NCI-H128 (cell line): ENCODE measurements around the gene LRRC61.
"Not testable (repeated sequence)": the region's sequence is repeated elsewhere in the genome, so short reads cannot be mapped to it uniquely, and the experiment has no call there.

Experiments used
- DNase-seq: peaks from one replicate; lab custom pipeline; 2025; ENCODE audit not compliant: unreplicated experiment; lab: John Stamatoyannopoulos, UW

Gene LRRC61, protein sequence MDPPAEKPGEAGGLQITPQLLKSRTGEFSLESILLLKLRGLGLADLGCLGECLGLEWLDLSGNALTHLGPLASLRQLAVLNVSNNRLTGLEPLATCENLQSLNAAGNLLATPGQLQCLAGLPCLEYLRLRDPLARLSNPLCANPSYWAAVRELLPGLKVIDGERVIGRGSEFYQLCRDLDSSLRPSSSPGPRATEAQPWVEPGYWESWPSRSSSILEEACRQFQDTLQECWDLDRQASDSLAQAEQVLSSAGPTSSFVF

DNA sequence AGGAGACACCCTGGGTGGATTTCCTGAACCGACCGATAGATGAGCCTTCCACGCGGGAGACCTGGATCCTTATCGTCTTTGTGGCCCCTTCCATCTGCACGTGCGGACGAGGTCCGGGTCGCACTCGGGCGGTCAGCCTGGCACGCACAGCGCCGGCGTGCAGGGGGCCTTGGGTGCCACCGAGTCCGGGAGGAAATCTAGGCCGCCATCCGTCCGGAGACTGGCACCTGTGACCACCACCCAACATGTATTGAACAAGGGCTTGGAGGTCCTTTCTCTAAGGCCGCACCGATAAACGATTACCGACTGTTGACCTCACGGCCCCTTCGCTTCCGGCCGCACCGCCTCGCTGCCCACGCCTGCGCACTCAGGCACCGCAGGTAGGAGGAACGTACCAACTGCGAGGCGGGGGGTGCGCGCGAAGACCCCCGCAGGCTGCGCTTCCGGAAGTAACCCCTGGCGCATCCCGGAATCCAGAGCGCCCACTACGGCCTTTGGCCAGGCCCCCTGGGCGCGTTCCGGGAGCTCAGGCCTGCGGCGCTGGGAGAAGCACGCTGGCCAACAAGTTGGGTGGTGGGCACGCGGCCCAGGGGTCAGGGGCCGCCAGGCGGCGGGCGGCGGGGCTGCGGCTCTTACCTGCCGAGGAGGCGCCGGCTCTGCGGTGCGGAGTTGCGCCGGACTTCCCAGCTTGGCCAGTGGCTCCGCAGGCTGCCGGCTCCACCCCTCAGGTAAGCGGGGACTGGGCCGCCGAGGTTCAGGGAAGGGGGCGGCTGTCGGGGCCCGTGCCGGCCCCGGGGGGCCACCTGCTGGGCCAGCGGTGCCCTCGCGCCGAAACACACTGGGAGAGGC, at the start of gene LRRC61, which contains the start of gene ACTR3C:
Gene LRRC61 (plus strand): TSS at position 523 of the 849 bp plus-strand sequence. CDS start 13,507 bp downstream, outside the sequence.
Gene ACTR3C (minus strand): TSS at position 713 of the 849 bp plus-strand sequence. CDS start 28,249 bp downstream, outside the sequence.
- peak; percentile 53 for DNase-seq

DNA sequence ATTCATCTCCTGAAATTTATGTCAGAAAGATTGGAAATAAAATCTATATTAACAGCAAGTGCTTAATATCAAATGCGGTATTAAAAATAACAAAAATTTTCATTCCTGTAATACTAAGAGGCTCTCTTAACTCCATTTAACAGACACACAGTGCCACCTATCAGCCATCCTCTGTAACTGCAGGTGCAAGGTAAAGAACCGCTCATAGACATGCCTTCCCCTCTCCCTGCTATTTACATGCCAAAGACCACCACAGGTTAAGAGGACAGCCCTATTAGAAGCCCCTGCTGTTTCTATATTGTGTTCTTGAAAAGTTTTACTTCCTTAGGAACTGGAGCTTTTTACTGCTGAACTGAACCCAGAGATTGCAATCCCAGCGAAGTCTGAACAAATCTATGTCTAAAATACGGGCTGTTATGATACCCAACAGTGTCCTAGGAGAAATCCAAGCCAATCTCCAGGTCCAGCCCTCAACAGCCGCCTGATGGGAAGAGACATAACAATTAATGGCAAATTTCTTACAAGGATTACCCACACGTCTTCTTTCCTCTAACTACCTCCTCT, 46.9 kb upstream of the LRRC61 start:
- not testable (repeated sequence) for DNase-seq

DNA sequence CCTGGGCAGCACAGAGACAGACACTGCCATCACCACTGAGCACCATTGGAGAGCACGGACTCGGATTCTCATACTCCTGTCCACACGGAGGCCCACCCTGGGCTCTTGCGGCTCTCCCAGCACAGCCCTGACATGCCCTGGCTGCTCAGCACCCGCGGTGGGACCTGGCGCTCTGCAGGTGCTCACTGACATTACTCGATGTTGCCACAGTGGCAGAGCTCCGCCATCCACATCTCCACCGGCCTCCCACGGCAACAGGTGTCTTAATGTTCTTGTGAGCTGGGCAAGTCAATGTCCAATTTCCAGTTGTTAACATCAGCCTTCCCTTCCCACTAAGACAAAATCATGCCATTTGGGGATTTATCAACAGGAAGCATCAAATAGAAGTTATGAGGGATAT, 44.8 kb upstream of the LRRC61 start:
- DNase-seq: not testable (repeated sequence)

DNA sequence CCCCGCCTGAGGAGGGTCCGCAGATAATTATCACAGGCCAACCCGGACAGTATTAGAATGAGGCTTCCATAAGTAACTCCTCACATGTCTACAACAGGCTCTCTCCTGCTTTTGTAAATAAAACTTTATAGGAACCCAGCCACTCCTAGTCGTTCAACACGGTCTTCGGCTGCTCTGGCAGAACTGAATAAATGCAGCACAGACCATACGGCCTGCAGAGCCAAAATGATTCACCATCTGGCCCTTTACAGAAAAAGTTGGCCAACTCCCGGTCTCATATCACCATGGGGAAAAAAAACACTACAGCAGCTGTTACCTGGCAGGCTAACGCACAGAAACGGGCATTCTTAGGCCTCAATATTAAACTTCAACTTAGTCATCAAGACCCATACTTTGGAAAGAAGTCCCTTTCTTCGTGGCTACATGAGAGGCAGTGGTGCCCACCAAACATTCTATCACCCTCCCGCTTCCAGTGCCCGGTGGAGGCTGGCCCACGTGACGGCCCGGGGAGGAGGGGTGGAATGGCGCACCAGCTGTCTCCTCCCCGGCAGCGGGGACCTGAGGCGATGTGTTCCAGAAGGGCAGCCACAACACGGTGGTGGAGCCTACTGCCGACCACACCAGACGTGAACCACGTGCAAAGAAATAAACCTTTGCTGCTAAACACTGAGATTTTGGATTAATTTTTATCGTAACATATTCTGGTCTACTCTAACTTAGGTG, 41.3 kb upstream of the LRRC61 start:
- not testable (repeated sequence) for DNase-seq

DNA sequence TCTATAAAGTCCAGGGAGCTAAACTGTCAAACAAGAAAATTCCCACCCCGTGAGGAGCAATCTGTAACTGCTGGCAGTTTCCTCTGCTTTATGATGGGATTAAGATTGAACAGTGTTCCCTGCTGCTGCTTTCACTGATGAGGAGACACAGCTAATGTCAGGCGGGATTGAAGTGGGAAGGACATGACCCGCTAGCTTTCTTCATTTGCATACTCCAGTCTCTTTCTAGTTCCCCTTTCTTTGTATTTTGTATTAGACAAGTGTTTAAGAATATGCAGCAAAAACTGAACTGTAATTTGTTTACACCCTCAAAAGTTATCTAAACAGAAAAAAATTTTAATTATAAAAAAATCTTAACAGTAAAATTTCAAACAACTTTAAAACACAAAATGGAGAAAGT, 40.0 kb upstream of the LRRC61 start:
- not testable (repeated sequence) for DNase-seq

DNA sequence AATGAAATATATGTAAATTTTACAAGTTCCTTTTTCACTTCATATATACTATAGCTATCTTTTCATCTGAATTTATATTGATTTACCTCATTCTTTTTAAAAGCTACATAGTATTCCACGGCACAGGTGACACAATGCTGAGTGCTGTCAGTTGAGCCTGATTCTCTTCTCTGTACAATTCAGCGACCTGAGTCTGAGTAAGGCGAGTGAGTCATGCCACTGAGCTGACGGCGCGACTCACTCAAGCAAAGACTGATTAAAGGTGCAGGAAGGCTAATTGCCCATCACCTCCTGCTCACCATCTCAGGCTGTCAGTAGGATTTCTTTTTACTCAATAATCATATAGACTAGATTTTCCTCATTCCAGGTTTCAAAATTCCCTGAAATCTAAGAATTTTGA, 39.5 kb upstream of the LRRC61 start:
- DNase-seq: not testable (repeated sequence)

DNA sequence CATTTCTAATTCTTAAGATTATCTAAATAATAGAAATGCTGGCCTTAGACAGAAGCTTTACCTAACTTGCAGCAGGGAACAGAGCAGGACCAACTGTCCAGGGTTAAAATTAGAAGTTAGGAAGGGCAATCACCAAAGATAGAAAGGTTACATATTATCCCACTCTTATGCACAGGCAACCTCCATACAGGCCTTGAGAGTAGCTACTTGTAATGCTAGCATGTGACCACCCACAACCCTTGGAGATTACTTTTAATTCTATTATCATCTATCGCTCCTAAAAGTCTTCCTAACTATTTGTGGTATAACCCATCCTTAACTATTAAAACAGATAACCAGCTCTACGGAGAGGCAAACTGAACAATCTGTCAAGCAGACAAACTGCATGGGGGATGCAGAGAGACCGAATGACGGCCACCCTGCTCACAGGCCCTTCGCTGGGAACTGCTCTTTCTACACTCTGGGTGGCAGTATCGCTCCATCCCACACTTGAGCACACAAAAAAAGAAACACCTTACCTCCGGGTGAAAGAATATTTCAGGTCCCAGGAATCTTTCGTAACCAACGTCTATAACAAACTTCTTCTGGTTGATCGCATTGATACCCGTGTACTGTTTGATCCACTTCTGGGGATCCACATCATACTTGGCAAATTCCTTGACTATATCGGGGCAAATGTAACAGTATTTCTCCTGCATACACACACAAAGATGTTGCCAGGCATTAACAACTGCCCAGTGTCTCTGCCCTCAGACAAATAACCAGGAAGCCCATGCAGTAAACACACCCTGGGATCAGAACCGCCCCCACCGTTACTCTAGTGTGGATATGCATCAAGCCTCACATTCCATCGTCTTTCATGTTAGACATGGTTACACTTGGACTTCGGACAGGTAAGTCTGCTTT, 37.1 kb upstream of the LRRC61 start:
- DNase-seq: peak; percentile 1

DNA sequence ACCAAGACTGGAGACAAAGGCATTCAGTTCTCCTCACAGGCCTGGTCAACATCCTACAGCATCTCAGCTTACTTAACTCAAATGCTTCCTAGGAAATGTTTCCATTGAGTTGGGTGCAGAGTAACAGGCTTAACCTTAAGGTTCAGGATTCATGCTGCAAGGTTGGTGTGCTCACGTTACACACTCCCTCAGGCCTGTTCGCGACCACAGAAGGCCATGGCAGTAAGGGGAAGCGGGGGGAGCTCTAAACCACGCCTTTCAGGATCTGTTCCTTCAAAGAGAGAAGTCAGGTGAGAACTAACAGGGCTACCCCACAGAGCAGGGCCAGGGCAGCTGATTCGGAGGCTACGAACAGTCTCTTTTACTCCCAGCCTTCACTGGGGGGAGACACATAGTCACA, 35.3 kb upstream of the LRRC61 start:
- not testable (repeated sequence) for DNase-seq

DNA sequence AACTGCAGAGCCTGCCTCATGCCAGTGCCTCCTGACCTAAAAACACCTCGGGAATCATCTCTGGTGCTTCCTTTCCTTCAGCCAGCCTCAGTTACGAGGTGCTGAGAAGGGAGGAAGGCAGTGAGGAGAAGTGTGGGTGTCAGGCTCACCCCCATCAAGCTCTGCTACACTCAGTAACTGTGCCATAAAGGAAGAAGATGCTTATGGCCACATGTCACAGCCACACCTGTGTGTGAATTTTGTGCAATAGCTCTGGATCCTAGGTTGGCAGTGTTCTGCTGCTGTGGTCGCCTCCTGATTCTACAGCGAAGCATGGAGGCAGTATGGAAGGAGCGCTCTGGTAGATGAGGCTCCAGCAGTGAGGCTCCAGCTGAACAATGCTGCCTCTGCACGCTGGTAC, 34.3 kb upstream of the LRRC61 start:
- DNase-seq: not testable (repeated sequence)

DNA sequence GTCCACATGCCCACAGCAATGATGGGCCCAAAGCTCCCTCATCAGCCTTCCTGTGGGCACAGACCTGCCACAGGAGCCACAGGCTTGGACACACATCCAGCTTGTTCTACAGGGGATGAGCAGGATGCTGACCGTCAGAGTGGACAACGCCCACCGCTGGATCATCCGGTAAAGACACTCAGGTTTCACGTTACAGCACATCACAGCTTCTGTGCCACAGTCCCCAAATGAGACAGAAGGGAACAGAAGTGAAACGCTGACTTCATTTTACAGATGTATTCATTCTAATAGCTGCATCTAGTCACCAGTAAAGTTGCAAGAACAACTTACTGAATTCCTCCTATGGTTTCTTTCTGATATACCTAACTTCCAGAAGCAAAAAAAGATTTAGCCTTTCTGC, 32.8 kb upstream of the LRRC61 start:
- not testable (repeated sequence) for DNase-seq

DNA sequence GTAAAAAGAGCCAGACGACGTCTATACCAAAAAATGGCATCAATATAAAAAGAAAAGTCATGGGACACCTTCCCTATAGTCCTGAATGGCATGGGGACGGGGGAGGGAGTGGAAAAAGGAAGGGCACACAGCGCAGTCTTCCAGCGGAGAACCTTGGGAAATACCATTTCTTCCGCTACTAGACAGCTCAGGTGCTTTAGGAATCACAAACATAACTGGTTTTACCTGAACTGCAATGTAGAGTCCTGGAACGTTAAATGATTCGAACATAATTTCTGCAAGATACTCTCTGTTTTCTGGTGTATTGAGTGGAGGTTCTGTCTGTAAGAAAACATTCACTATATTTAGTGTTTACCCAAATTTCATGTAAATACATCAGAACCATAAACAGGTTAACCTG, 28.1 kb upstream of the LRRC61 start:
- not testable (repeated sequence) for DNase-seq

DNA sequence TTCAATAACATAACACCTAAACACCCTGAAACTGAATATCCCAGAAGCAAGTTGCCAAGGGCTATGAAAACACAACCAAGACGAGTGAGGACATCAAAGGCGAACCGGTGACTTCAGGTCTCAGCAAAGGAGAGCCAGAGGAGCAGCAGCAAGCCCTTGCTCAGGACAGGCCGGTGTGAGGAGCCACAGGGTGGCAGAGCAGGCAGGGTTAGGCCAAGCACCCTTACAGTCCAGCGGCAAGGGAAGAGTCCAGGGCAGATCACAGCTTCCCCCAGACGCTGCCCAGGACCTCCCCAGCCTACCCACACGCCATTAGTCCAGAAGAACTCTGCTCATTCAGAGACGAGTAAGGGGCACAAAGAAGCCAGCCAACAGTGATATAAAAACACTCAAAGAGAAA, 27.5 kb upstream of the LRRC61 start:
- not testable (repeated sequence) for DNase-seq

DNA sequence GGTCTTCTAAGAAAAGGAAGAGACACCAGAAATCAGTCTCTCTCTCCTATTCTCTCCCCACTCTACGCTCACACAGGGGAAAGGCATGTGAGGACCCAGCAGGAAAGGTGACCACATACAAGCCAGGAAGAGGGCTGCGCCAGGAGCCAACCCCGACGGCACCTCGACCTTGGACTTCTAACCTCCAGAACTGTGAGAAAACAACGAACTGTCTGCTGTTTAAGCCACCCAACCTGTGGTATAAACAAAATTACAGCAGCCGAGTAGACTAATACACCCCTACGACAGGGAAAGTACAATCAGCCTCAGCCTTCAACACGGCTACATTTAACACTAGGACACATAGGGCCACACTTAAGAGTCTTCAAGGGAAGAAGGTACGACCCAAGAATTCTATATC, 26.4 kb upstream of the LRRC61 start:
- DNase-seq: not testable (repeated sequence)

DNA sequence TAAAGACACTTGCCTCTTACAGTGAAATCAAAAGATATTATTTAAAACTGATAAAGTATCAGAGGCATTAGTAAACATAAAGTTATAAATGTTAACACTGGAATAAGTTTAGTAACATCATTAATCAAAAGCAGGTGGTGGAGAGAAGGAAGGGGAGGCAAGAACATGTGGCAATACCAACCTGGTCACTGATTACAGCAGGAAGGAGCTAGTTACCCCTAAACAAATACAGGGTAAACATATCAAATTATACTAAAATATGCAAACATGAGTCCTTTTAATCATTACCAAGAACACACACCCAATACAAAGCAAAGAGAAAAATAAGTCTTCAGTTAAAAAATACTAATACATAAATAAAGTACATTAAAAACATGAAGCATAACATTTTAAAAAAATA, 25.2 kb upstream of the LRRC61 start:
- DNase-seq: not testable (repeated sequence)

DNA sequence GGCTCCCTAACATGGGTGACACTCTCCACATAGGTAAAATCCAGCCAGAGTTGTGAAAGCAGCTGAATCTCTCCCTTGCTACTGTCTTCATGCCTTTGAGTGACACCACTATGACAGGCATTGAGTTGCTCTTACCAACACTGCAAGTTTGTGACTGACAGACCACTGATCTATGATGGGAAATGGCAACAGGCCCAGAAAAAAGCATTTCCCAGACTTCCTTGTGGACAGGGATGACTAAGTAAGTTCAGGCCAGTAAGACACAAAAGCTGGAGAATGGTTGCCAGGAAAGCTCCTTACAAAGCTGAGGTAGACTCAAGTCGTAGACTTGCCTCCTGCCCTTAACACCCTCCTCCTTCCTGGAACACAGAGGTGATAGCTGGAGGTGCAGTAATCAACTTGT, 20.2 kb upstream of the LRRC61 start:
- DNase-seq: not testable (repeated sequence)

DNA sequence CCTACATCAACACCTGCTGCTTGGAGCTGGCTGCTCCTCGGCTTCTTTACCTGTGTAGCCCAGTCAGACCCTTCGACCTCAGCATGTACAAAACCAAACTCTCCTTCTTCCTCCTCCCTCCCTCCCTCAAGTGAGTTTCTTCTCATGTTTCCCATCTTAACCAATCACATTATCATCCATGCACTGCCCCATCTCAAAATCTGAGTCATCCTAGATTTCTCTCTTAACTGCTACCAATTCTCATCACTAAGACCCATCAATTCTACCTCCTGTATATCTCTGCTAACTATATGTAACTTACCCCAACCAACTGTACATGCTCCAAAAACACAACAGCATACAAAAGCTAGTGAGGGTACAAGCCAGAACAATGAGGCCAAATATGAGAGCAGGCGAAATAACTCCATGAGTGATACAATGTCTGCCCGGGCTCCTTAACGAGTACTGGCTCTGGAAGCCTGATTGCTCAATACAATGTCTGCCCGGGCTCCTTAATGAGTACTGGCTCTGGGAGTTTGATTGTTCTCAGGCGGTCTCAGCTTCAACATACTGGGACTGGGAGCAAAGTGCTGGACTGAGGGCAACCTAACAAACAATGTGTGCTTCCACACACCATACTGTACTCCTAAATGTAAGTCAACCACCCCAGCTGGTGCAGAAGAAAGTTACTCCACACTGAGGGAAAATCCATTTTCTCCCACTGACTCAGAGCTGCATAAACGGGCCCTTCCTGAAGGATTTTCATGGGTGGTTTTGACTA, 18.5 kb upstream of the LRRC61 start:
- DNase-seq: not testable (repeated sequence)

DNA sequence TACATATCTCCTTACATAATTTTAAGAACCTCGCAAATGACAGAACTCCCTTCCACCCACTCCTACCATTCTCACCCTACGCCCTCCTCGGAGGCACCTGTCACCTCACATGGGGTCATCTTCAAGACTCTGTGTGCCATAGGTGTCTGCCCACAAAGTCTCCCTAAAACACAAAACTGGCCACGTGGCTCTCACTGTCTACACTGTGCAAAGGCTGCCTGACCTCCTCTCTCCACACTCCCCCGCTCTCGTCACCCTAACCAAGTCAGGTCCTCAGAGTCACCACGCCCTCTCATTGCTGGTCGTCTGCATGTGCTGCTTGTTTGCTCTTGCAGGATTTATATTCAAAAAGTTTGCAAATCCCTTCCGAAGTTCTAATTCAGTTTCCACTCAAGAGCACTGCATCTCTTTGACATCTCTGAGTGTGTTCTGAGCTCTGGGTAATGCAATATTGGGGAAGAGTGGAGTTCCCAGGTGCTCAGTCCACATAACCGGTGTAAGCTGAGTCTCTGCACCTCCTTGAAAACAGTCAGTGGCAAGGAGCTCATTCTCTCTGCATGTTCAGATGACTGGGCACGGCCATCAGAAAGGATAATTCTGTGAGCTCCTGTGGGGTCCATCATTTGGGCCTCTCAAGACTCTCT, 17.8 kb upstream of the LRRC61 start:
- not testable (repeated sequence) for DNase-seq

DNA sequence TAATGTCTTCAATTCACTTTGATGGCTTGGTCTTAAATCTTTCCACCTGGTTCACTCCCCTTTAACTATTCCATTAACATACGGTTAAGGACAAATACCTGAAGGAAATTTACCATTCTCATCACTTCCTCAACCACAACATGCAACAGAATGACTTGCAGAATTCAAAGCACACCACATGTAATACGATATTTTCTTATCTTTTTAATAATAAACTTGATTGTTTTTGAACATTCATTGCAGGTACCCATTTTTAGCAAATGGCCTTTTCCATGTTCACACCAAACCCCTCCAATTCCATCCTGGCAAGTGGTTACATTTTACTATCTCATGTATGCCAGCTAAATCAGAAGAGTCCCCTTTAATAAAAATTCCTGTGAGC, 17.3 kb upstream of the LRRC61 start:
- not testable (repeated sequence) for DNase-seq

DNA sequence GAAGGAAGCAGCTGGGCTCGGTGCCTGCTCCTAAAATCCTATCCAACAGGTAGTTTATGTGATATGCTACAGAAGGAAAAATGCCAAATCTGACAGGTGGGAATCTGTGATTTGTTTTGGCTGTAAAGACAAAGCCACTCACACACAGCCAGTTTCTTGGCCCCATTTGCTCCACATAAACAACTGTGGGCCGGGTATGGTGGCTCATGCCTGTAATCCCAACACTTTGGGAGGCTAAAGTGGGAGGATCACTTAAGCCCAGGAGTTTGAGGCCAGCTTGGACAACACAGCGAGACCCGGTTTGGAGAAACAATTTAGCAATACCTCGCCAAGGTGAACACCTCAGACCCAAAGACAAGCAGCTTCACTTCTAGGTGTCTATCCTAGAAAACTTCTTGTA, 16.8 kb upstream of the LRRC61 start:
- DNase-seq: not testable (repeated sequence)
